HUDEP-2 (cell line): ENCODE data around the gene TPRG1.

Source experiments
- DNase-seq, 76 experiments: peaks; one replicate each; lab custom pipeline; 2025; ENCODE audit not compliant: unreplicated experiment in 76 of 76; lab: John Stamatoyannopoulos, UW

TPRG1 gene

GRCh38 chr3:189222927-189223636, 51.3 kb downstream of the TPRG1 start:
- no peak for DNase-seq

- no peak for DNase-seq
These were observed 53.7 kb downstream of the TPRG1 start for GRCh38 chr3:189225431-189225830.

GRCh38 chr3:189227249-189227648, 55.5 kb downstream of the TPRG1 start:
- DNase-seq = no peak

- DNase-seq = no peak
These were observed 57.5 kb downstream of the TPRG1 start for GRCh38 chr3:189229196-189229828.

- DNase-seq = no peak
These were observed 61.0 kb downstream of the TPRG1 start for GRCh38 chr3:189232790-189233189.

GRCh38 chr3:189233225-189233858, 61.6 kb downstream of the TPRG1 start:
- DNase-seq = no peak

GRCh38 chr3:189235214-189235613, 63.4 kb downstream of the TPRG1 start:
- DNase-seq = no peak

GRCh38 chr3:189236352-189236751, 64.6 kb downstream of the TPRG1 start:
- DNase-seq = no peak

GRCh38 chr3:189237526-189237925, 65.8 kb downstream of the TPRG1 start:
- no peak for DNase-seq

- no peak for DNase-seq
These were observed 66.3 kb downstream of the TPRG1 start for GRCh38 chr3:189238071-189238470.

- DNase-seq = no peak
These were observed 67.8 kb downstream of the TPRG1 start for GRCh38 chr3:189239616-189240015.

GRCh38 chr3:189249987-189250386, 78.2 kb downstream of the TPRG1 start:
- no peak for DNase-seq

GRCh38 chr3:189258261-189258660, 86.5 kb downstream of the TPRG1 start:
- no peak for DNase-seq

GRCh38 chr3:189260556-189261493, 89.1 kb downstream of the TPRG1 start:
- no peak for DNase-seq

GRCh38 chr3:189262746-189263145, 91.0 kb downstream of the TPRG1 start:
- no peak for DNase-seq

- no peak for DNase-seq
These were observed 96.3 kb downstream of the TPRG1 start for GRCh38 chr3:189267981-189268613.

- no peak for DNase-seq
These were observed 97.6 kb downstream of the TPRG1 start for GRCh38 chr3:189269365-189269764.

GRCh38 chr3:189270248-189270832, 98.6 kb downstream of the TPRG1 start:
- no peak for DNase-seq

GRCh38 chr3:189272500-189273119, 100.8 kb downstream of the TPRG1 start:
- no peak for DNase-seq

GRCh38 chr3:189273736-189274135, 102.0 kb downstream of the TPRG1 start:
- DNase-seq = no peak
